HCT116 (cell line): ENCODE data around the gene GTPBP2.
"Not testable (repeated sequence)": the region's sequence is repeated elsewhere in the genome, so short reads cannot be mapped to it uniquely, and the experiment has no call there.

Experiments used
- CEBPB ChIP-seq: IDR thresholded peaks from 2 replicates; pipeline ENCODE4 v1.6.1; 2012; ENCODE audit warnings: low read depth
- CTCF ChIP-seq, 3 experiments: fragments of 200-600 bp in 1 of 3; sonication (generic) in 1 of 3; IDR thresholded peaks in 2 of 3; conservative IDR thresholded peaks in 1 of 3; 2 replicates each; pipeline ENCODE4 v1.5.1; 2012 to 2017; ENCODE audit warnings: low read depth in 2 of 3, low read length in 2 of 3, antibody characterized with exemption in 1 of 3, borderline replicate concordance in 1 of 3, control low read depth in 1 of 3, mild to moderate bottlenecking in 1 of 3, mixed read lengths in 1 of 3, mixed run types in 1 of 3, moderate library complexity in 1 of 3; ENCODE audit not compliant: insufficient read depth in 1 of 3
- EZH2 ChIP-seq: fragments of 200-600 bp; sonication (generic); IDR thresholded peaks from 2 replicates; pipeline ENCODE4 v1.6.1; 2017; ENCODE audit warnings: antibody characterized with exemption, mixed run types
- JUND ChIP-seq: IDR thresholded peaks from 2 replicates; pipeline ENCODE4 v1.6.1; 2012
- POLR2A ChIP-seq: IDR thresholded peaks from 2 replicates; pipeline ENCODE4 v1.7.0; 2011; ENCODE audit warnings: borderline replicate concordance; ENCODE audit not compliant: insufficient read depth, insufficient read length; ENCODE audit errors: extremely low read depth
- RAD21 ChIP-seq: IDR thresholded peaks from 2 replicates; pipeline ENCODE4 v1.6.1; 2012; ENCODE audit warnings: low read depth, mild to moderate bottlenecking
- SRF ChIP-seq: IDR thresholded peaks from 2 replicates; pipeline ENCODE4 v1.6.1; 2012; ENCODE audit warnings: low read depth
- YY1 ChIP-seq: IDR thresholded peaks from 2 replicates; pipeline ENCODE4 v1.6.1; 2011; ENCODE audit warnings: low read length, low read depth, moderate library complexity, mild to moderate bottlenecking; ENCODE audit not compliant: insufficient replicate concordance; ENCODE audit errors: extremely low read depth
- ZBTB33 ChIP-seq: IDR thresholded peaks from 2 replicates; pipeline ENCODE4 v1.6.1; 2011; ENCODE audit warnings: mild to moderate bottlenecking, low read length, moderate library complexity; ENCODE audit not compliant: insufficient replicate concordance; ENCODE audit errors: extremely low read depth
- ZFX ChIP-seq: fragments of 450-650 bp; IDR thresholded peaks from 2 replicates; pipeline ENCODE4 v1.6.1; 2017

- not testable (repeated sequence) for TF ChIP-seq EZH2; YY1; SRF; CTCF (IDR thresholded peaks at IDR 0.05 in 2 of 3, conservative IDR thresholded peaks at IDR 0.05 in 1 of 3; ENCODE audit: borderline replicate concordance in 1 of 3, insufficient read depth in 1 of 3, low read depth in 2 of 3, low read length in 2 of 3); POLR2A; CEBPB; JUND; ZBTB33; RAD21; ZFX
These were observed 33.9 kb upstream of the GTPBP2 start for GRCh38 chr6:43662948-43663347.
